Natural killer cell treated with Interleukin-12 subunit alpha and Interleukin-12 subunit beta and Interleukin-15 and Interleukin-18, amount 100 ng/mL, for 72 hours (primary cell): ENCODE data around the gene SIRT1. TPM values are rescaled to one million over a fixed set of nuclear protein-coding genes. Genes with fewer than 3 reads are reported as not detected.
"Not testable (repeated sequence)": the region's sequence is repeated elsewhere in the genome, so short reads cannot be mapped to it uniquely, and the experiment has no call there.

ENCODE experiments used
- ATAC-seq, 2 donors: fragments of 150-1000 bp; cut with Tn5 transposase in 1 of 2; sonication (Bioruptor Pico), chemical (Tn5 transposase) in 1 of 2; 2 replicates each; pipeline ENCODE4 v1.10.0; 2021
- DNase-seq: peaks from one replicate; pipeline ENCODE4 v3.0.0; 2022; ENCODE audit warnings: low spot score
- H3K27ac Mint-ChIP-seq, 2 donors: 1 replicate in 1 of 2; 2 replicates in 1 of 2; pipeline ENCODE4 v1.8.0; 2022; ENCODE audit warnings: mixed read lengths in 2 of 2, mild to moderate bottlenecking in 1 of 2, moderate library complexity in 1 of 2
- H3K27me3 Mint-ChIP-seq, 2 donors: 1 replicate in 1 of 2; 2 replicates in 1 of 2; pipeline ENCODE4 v1.8.0; 2022; ENCODE audit warnings: mixed read lengths in 2 of 2
- H3K36me3 Mint-ChIP-seq: one replicate; pipeline ENCODE4 v1.8.0; 2022; ENCODE audit warnings: mixed read lengths
- H3K4me1 Mint-ChIP-seq, 2 donors: 1 replicate in 1 of 2; 2 replicates in 1 of 2; pipeline ENCODE4 v1.8.0; 2022; ENCODE audit warnings: low read depth in 2 of 2, mixed read lengths in 2 of 2, mild to moderate bottlenecking in 1 of 2
- H3K4me3 Mint-ChIP-seq: one replicate; pipeline ENCODE4 v1.8.0; 2022; ENCODE audit warnings: mixed read lengths
- H3K9me3 Mint-ChIP-seq: 2 replicates; pipeline ENCODE4 v1.8.0; 2022; ENCODE audit warnings: mixed read lengths
- total RNA-seq, 2 donors: library from RNA; stranded (reverse); gene quantifications; one replicate each; pipeline ENCODE4 v1.2.3, GENCODE V29; 2022

SIRT1 gene
- total RNA-seq, 2 donors from 2014 or later: 15.6 to 23.2 TPM

DNA sequence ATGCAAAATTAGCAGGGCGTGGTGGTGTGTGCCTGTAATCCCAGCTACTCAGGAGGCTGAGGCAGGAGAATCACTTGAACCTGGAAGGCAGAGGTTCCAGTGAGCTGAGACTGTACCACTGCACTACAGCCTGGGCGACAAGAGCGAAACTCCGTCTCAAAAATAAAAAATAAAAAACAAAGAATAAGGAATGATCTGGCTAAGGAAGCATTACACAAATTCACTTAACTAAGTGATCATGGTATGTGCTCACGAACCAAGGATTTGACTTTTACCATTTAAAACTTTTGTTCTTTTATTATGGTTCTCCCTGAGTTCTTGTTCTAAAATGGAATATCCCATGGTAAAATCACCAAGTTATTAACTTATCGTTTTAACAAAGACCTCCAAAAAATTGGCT is 71.2 kb downstream of the SIRT1 start:
- no peak for ATAC-seq
- no peak for DNase-seq
- Mint-ChIP-seq H3K4me1 (peaks cover 0 to 5% of the 10 kb centered on the region in 2 donors), H3K4me3 (no peak overlapping the region), H3K36me3 (peaks cover 12% of the 10 kb centered on the region), H3K27me3 (no peaks in the 10 kb centered on the region), H3K27ac (no peak overlapping the region), H3K9me3 (no peaks in the 10 kb centered on the region)

- ATAC-seq (no peak), DNase-seq (no peak)
- no peaks in the 10 kb centered on the region for H3K9me3 Mint-ChIP-seq
- no peak overlapping the region for H3K27ac Mint-ChIP-seq
- H3K36me3 Mint-ChIP-seq: peaks cover 13% of the 10 kb centered on the region
- no peaks in the 10 kb centered on the region for H3K4me1 Mint-ChIP-seq
- H3K27me3 Mint-ChIP-seq: no peaks in the 10 kb centered on the region
- no peak overlapping the region for H3K4me3 Mint-ChIP-seq
Measured at GRCh38 chr10:67959839-67960476, 75.5 kb downstream of the SIRT1 start.

GRCh38 chr10:67965456-67965855 is 81.0 kb downstream of the SIRT1 start:
- no peaks in the 10 kb centered on the region for H3K9me3 Mint-ChIP-seq
- no peak overlapping the region for H3K27ac Mint-ChIP-seq
- H3K27me3 Mint-ChIP-seq: no peaks in the 10 kb centered on the region
- ATAC-seq (no peak), DNase-seq (no peak)
- H3K36me3 Mint-ChIP-seq: peaks cover 35% of the 10 kb centered on the region
- peaks cover 0 to 7% of the 10 kb centered on the region in 2 donors for H3K4me1 Mint-ChIP-seq
- H3K4me3 Mint-ChIP-seq: no peak overlapping the region

DNA sequence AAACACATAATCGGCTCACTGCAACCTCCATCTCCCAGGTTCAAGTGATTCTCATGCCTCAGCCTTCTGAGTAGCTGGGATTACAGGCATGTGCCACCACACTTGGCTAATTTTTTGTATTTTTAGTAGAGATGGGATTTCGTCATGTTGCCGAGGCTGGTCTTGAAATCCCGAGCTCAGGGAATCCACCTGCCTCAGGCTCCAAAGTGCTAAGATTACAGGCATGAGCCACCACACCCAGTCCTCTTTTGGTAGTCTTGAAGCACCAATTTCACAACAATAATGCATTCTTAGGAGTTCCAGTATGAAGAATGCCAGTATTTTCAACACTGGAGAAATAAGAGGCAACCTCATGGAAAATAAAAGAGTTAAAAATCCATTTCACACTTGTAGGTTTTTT is 81.6 kb downstream of the SIRT1 start:
- H3K9me3 Mint-ChIP-seq: not testable (repeated sequence)
- peaks cover 39% of the 10 kb centered on the region for H3K36me3 Mint-ChIP-seq

More for the DNA sequence above, 81.6 kb downstream of the SIRT1 start:
- not testable (repeated sequence) for H3K27ac Mint-ChIP-seq, H3K27me3 Mint-ChIP-seq, ATAC-seq, H3K4me3 Mint-ChIP-seq, H3K4me1 Mint-ChIP-seq, DNase-seq

Other genes starting within 250 kb of the SIRT1 start
- not detected for gene CTNNA3, start 188.5 kb upstream of the SIRT1 start, total RNA-seq
- gene DNAJC12, start 46.5 kb upstream of the SIRT1 start, total RNA-seq: 1 to 10 TPM in 1 of 2 donors, under 1 TPM in 1; 0.24 to 2.3 TPM
- 10 to 100 TPM; 61.2 to 80.4 TPM for gene HERC4, start 190.6 kb downstream of the SIRT1 start, total RNA-seq
- gene MYPN, start 224.8 kb downstream of the SIRT1 start, total RNA-seq: under 1 TPM in 1 of 2 donors, not detected in 1; 0.05 TPM